Esophagus squamous epithelium (tissue), 4 donors: Measurements from ENCODE around the gene CD44.
A peak's percentile ranks its signal among the peaks of the same experiment; 100 is the strongest.

Experiments used
- CTCF ChIP-seq, 6 experiments: fragments of 450-650 bp in 4 of 6; fragments of 200-600 bp in 2 of 6; sonication (generic) in 2 of 6; IDR thresholded peaks; one replicate each; pipeline ENCODE4 v1.5.1; 2016 to 2019; ENCODE audit warnings: antibody characterized with exemption in 6 of 6, mild to moderate bottlenecking in 4 of 6, moderate library complexity in 4 of 6
- POLR2A ChIP-seq, 4 donors: fragments of 450-650 bp; IDR thresholded peaks; one replicate each; pipeline ENCODE4 v1.6.1; 2017; ENCODE audit warnings: antibody characterized with exemption in 4 of 4, mild to moderate bottlenecking in 4 of 4, moderate library complexity in 3 of 4

GRCh38 chr11:35138943-35139721 lies at the start of gene CD44:
- TF ChIP-seq CTCF (IDR thresholded peaks at IDR 0.05): no peak
- TF ChIP-seq POLR2A (IDR thresholded peaks at IDR 0.05): peak in 2 of 4 donors; percentile 61 to 79
